ENCODE data around the gene ISX. TPM values are rescaled to one million over a fixed set of nuclear protein-coding genes. Genes with fewer than 3 reads are reported as not detected.
"Not testable (repeated sequence)": the region's sequence is repeated elsewhere in the genome, so short reads cannot be mapped to it uniquely, and the experiment has no call there.

Gene ISX
- total RNA-seq, 1 donor from 2014 or later = not detected

GRCh38 chr22:35023692-35024363 is 42.1 kb upstream of the ISX start:
- Histone ChIP-seq H3K36me3 (ENCODE audit: control insufficient read depth, insufficient read depth, low read length) (no peaks in the 10 kb centered on the region), H3K27me3 (ENCODE audit: control insufficient read depth, insufficient read depth, low read length) (no peaks in the 10 kb centered on the region), H3K4me3 (ENCODE audit: low read depth, low read length) (no peak overlapping the region)
- DNase-seq (ENCODE audit: low read depth) (peak; percentile 5), FAIRE-seq (no peak)
- TF ChIP-seq, protein P1, sequence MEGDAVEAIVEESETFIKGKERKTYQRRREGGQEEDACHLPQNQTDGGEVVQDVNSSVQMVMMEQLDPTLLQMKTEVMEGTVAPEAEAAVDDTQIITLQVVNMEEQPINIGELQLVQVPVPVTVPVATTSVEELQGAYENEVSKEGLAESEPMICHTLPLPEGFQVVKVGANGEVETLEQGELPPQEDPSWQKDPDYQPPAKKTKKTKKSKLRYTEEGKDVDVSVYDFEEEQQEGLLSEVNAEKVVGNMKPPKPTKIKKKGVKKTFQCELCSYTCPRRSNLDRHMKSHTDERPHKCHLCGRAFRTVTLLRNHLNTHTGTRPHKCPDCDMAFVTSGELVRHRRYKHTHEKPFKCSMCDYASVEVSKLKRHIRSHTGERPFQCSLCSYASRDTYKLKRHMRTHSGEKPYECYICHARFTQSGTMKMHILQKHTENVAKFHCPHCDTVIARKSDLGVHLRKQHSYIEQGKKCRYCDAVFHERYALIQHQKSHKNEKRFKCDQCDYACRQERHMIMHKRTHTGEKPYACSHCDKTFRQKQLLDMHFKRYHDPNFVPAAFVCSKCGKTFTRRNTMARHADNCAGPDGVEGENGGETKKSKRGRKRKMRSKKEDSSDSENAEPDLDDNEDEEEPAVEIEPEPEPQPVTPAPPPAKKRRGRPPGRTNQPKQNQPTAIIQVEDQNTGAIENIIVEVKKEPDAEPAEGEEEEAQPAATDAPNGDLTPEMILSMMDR (IDR thresholded peaks at IDR 0.05; ENCODE audit: insufficient read depth, low read length, severe bottlenecking) = peak; percentile 79

DNA sequence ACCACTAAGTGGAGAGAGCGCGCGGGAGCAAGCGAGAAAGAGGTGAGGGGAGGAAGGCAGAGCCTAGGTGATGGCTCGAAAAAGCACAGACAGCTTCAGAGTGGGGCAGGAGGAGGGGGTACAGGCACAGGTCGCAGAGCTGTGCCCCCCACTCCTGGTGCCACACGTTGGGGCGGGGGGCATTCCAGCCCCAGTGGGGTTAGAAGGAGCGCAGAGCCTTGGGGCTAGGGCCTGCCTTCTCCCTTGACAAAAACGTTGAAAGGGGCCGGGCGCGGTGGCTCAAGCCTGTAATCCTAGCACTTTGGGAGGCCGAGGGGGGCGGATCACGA is 41.6 kb upstream of the ISX start:
- Histone ChIP-seq H3K27me3 (ENCODE audit: control insufficient read depth, insufficient read depth, low read length) (no peaks in the 10 kb centered on the region), H3K4me3 (ENCODE audit: low read depth, low read length) (no peak overlapping the region), H3K36me3 (ENCODE audit: control insufficient read depth, insufficient read depth, low read length) (no peaks in the 10 kb centered on the region)
- no peak for FAIRE-seq
- TF ChIP-seq, protein P1 (IDR thresholded peaks at IDR 0.05; ENCODE audit: insufficient read depth, low read length, severe bottlenecking) = no peak
- DNase-seq (ENCODE audit: low read depth) = no peak

DNA sequence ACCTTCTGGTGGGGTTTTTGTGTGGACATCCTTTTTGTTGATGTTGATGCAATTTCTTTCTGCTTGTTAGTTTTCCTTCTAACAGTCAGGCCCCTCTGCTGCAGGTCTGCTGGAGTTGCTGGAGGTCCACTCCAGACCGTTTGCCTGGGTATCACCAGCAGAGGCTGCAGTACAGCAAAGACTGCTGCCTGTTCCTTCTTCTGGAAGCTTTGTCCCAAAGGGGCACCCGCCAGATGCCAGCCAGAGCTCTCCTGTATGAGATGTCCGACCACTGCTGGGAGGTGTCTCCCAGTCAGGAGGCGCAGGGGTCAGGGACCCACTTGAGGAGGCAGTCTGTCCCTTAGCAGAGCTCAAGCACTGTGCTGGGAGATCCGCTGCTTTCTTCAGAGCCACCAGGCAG is 35.8 kb upstream of the ISX start:
- not testable (repeated sequence) for DNase-seq (ENCODE audit: low read depth); FAIRE-seq; H3K27me3 ChIP-seq (ENCODE audit: control insufficient read depth, insufficient read depth, low read length); H3K4me3 ChIP-seq (ENCODE audit: low read depth, low read length); H3K36me3 ChIP-seq (ENCODE audit: control insufficient read depth, insufficient read depth, low read length)

DNA sequence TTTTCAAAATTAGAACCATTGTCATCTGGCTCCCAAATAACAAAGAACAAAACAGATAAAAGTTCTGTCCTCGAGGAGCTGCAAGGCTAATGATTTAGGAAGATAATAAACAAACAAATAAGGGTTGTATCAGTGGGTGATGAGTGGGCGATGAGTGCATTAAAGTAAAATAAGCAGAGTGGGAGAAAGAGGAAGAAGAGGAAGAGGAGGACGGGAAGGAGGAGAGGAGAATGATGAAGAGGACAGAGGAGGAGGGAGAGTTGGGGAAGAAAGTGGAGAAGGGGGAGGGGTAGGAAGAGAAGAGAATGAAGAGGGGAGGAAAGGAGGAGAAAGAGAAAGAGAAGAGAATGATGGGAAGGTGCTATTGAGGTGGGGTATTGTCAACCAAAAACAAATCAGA is 33.4 kb upstream of the ISX start:
- no peak overlapping the region for H3K4me3 ChIP-seq (ENCODE audit: low read depth, low read length)
- H3K36me3 ChIP-seq (ENCODE audit: control insufficient read depth, insufficient read depth, low read length) = no peaks in the 10 kb centered on the region
- TF ChIP-seq, protein P1 (IDR thresholded peaks at IDR 0.05; ENCODE audit: insufficient read depth, low read length, severe bottlenecking) = no peak
- DNase-seq (ENCODE audit: low read depth) (no peak), FAIRE-seq (no peak)
- no peaks in the 10 kb centered on the region for H3K27me3 ChIP-seq (ENCODE audit: control insufficient read depth, insufficient read depth, low read length)

DNA sequence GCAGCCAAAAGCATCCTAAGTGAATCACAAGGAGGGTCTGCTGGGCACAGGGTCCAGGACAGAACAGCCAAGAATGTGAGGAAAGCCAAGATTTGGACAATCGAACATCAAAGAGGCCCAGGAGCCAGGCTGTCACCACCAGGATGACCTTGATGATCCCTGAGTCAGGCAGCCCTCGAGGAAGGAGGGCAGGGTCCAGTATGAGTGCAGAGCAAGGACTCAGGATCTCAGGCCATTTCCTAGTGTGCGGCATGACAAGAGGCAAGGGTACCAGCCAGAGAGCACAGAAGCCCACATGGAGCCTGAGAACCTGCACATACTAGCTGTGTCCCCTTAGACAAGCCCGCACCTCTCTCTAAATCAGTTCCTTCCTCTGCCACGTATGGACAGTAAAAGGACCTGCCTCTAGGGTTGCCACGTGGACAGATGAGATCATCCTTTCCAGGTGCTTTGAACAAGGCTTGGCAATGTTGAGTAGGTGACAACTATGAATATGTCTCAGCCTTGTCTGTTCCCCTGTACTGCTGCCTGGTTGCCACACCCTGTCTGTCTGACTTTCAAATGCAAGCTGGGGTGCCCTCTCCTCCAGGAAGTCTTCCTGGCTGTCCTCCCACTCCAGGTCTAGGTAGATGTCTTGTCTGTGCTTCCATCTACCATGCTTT is 32.2 kb upstream of the ISX start:
- Histone ChIP-seq H3K27me3 (ENCODE audit: control insufficient read depth, insufficient read depth, low read length) (no peaks in the 10 kb centered on the region), H3K36me3 (ENCODE audit: control insufficient read depth, insufficient read depth, low read length) (no peaks in the 10 kb centered on the region), H3K4me3 (ENCODE audit: low read depth, low read length) (no peak overlapping the region)
- DNase-seq (ENCODE audit: low read depth) (no peak), FAIRE-seq (peak; percentile 18)
- TF ChIP-seq, protein P1 (IDR thresholded peaks at IDR 0.05; ENCODE audit: insufficient read depth, low read length, severe bottlenecking) = no peak

GRCh38 chr22:35034963-35035362 is 31.0 kb upstream of the ISX start:
- TF ChIP-seq, protein P1 (IDR thresholded peaks at IDR 0.05; ENCODE audit: insufficient read depth, low read length, severe bottlenecking) = no peak
- H3K27me3 ChIP-seq (ENCODE audit: control insufficient read depth, insufficient read depth, low read length) = no peaks in the 10 kb centered on the region
- no peak for DNase-seq (ENCODE audit: low read depth)
- no peak overlapping the region for H3K4me3 ChIP-seq (ENCODE audit: low read depth, low read length)
- FAIRE-seq = no peak
- no peaks in the 10 kb centered on the region for H3K36me3 ChIP-seq (ENCODE audit: control insufficient read depth, insufficient read depth, low read length)
